Hematopoietic multipotent progenitor cell treated with erythropoietin and hydrocortisone succinate and interleukin-3 and kit ligand, for 15 days (in vitro differentiated cells): Measurements from ENCODE around the gene HOATZ.
A peak's percentile ranks its signal among the peaks of the same experiment; 100 is the strongest.

Source experiments
- DNase-seq: peaks from one replicate; pipeline ENCODE4 v3.0.0-alpha.2; 2015; ENCODE audit warnings: low spot score

Gene HOATZ

GRCh38 chr11:111549196-111549868 is 34.8 kb downstream of the HOATZ start:
- no peak for DNase-seq

GRCh38 chr11:111549869-111550203 is 35.3 kb downstream of the HOATZ start:
- no peak for DNase-seq

- DNase-seq: no peak
Measured at GRCh38 chr11:111550258-111550657, 35.7 kb downstream of the HOATZ start.

- no peak for DNase-seq
Measured at GRCh38 chr11:111554532-111554931, 40.0 kb downstream of the HOATZ start.

GRCh38 chr11:111555255-111555654 is 40.7 kb downstream of the HOATZ start:
- no peak for DNase-seq

GRCh38 chr11:111557425-111558111 is 43.0 kb downstream of the HOATZ start:
- DNase-seq: no peak

- no peak for DNase-seq
Measured at GRCh38 chr11:111559800-111560464, 45.4 kb downstream of the HOATZ start.

- DNase-seq: no peak
Measured at GRCh38 chr11:111560800-111561199, 46.2 kb downstream of the HOATZ start.

- no peak for DNase-seq
Measured at GRCh38 chr11:111561306-111561705, 46.7 kb downstream of the HOATZ start.

- DNase-seq: no peak
Measured at GRCh38 chr11:111561791-111562325, 47.3 kb downstream of the HOATZ start.

- no peak for DNase-seq
Measured at GRCh38 chr11:111562692-111563389, 48.3 kb downstream of the HOATZ start.

- DNase-seq: peak; percentile 81
Measured at GRCh38 chr11:111565114-111565720, 50.6 kb downstream of the HOATZ start.

GRCh38 chr11:111566324-111566723 is 51.7 kb downstream of the HOATZ start:
- DNase-seq: no peak

- no peak for DNase-seq
Measured at GRCh38 chr11:111569476-111569875, 54.9 kb downstream of the HOATZ start.

GRCh38 chr11:111570796-111571195 is 56.2 kb downstream of the HOATZ start:
- DNase-seq: no peak

GRCh38 chr11:111571829-111572501 is 57.4 kb downstream of the HOATZ start:
- DNase-seq: no peak

GRCh38 chr11:111572581-111572980 is 58.0 kb downstream of the HOATZ start:
- no peak for DNase-seq

GRCh38 chr11:111573821-111574249 is 59.3 kb downstream of the HOATZ start:
- DNase-seq: no peak

- no peak for DNase-seq
Measured at GRCh38 chr11:111574373-111575225, 60.0 kb downstream of the HOATZ start.

GRCh38 chr11:111575740-111576139 is 61.2 kb downstream of the HOATZ start:
- DNase-seq: no peak
